ENCODE data around the gene CLEC16A. TPM values are rescaled to one million over a fixed set of nuclear protein-coding genes. Genes with fewer than 3 reads are reported as not detected.

CLEC16A gene
- total and polyA plus RNA-seq, 9 of the 15 experiments (the other 6 are each of a cell fraction or from before 2014, with no cell fraction given), result 1.00 to 22.3 (median 10.0) TPM

- no TSS peak for BruUV-seq (replicated peaks)
- intact Hi-C loops (cut with micrococcal nuclease), result no loop called here
- H3K4me2 ChIP-seq (ENCODE audit: insufficient read depth, low read length), result no peak overlapping the region
- H3K9ac ChIP-seq (ENCODE audit: insufficient read depth in 1 of 2, low read depth in 2 of 2, low read length in 2 of 2), result no peak overlapping the region
- no peaks in the 10 kb centered on the region for H4K20me1 ChIP-seq (replicated peaks; ENCODE audit: control insufficient read depth, insufficient read depth, low read length)
- peak; percentile 78 for FAIRE-seq
- H3K4me1 ChIP-seq (replicated peaks in 1 of 2; ENCODE audit: control insufficient read depth in 2 of 2, insufficient read depth in 2 of 2, low read length in 2 of 2), result peaks cover 3% of the 10 kb centered on the region in 2 experiments; a peak in 1 of 5 replicates
- in situ Hi-C loops (cut with MboI), result no loop called here
- H3K9me1 ChIP-seq (ENCODE audit: control insufficient read depth, insufficient read depth, low read length), result no peaks in the 10 kb centered on the region
- H3K79me2 ChIP-seq (ENCODE audit: control insufficient read depth, insufficient read depth, low read length), result no peaks in the 10 kb centered on the region
- 55% methylated on average over 4 of the region's 4 CpGs for WGBS (ENCODE audit: insufficient coverage, low coverage, missing lambda C conversion rate)
- ChIA-PET CTCF (ENCODE audit: low intra/inter-chr PET ratio) (no interaction called here), POLR2A (interaction anchor here (0.7 kb wide), 1 partner anchor 200 kb away, joined by 4 read pairs; no protein-coding TSS in a partner anchor)
- no peak overlapping the region for H3K27ac ChIP-seq (ENCODE audit: extremely low read depth, low read depth, low read length)
- peak in 2 of 4 experiments; percentile 27 to 60 for DNase-seq (ENCODE audit: extremely low read depth in 1 of 4, low spot score in 3 of 4)
- no peak overlapping the region for H3K4me3 ChIP-seq
- H2AFZ ChIP-seq (ENCODE audit: low read depth, low read length), result no peak overlapping the region
- no peaks in the 10 kb centered on the region for H3K9me3 ChIP-seq (replicated peaks; ENCODE audit: control insufficient read depth, insufficient read depth, low read depth, low read length)
- peak; percentile 97 for ATAC-seq
- H3K36me3 ChIP-seq (ENCODE audit: control insufficient read depth, insufficient read depth, low read length), result peaks cover 63% of the 10 kb centered on the region; the same call in 2 of the 3 replicates
- H3K27me3 ChIP-seq (ENCODE audit: control insufficient read depth in 2 of 2, insufficient read depth in 2 of 2, low read length in 2 of 2), result no peaks in the 10 kb centered on the region
- TF ChIP-seq ZSCAN32 (CRISPR knock-in tag; IDR thresholded peaks at IDR 0.05) (no peak), ZNF79 (CRISPR knock-in tag; IDR thresholded peaks at IDR 0.05; ENCODE audit: low read depth) (no peak), RAD21 (CRISPR knock-in tag; conservative IDR thresholded peaks at IDR 0.05 in 1 of 2, IDR thresholded peaks at IDR 0.05 in 1 of 2) (peak; percentile 27 to 62; a peak in 3 of 4 replicates), E2F4 (CRISPR knock-in tag; IDR thresholded peaks at IDR 0.05; ENCODE audit: low read depth) (no peak), L3MBTL2 (IDR thresholded peaks at IDR 0.05) (no peak), NR2C2 (CRISPR knock-in tag; IDR thresholded peaks at IDR 0.05) (no peak), NR2C2 (tag; IDR thresholded peaks at IDR 0.05) (no peak), ZNF347 (CRISPR knock-in tag; IDR thresholded peaks at IDR 0.05; ENCODE audit: low read depth) (no peak), ZNF12 (CRISPR knock-in tag; IDR thresholded peaks at IDR 0.05) (no peak), RBM34 (IDR thresholded peaks at IDR 0.05; ENCODE audit: borderline replicate concordance, insufficient read depth, low read length) (no peak), SP2 (IDR thresholded peaks at IDR 0.05; ENCODE audit: extremely low read depth, low read depth, low read length, poor library complexity, severe bottlenecking) (peak; percentile 39), ZNF551 (CRISPR knock-in tag; IDR thresholded peaks at IDR 0.05) (no peak), KAT2B (IDR thresholded peaks at IDR 0.05; ENCODE audit: low read depth, low read length) (no peak), GTF2E2 (tag; IDR thresholded peaks at IDR 0.05) (no peak), SRSF9 (IDR thresholded peaks at IDR 0.05; ENCODE audit: borderline replicate concordance, low read depth, low read length) (no peak), ZFX (CRISPR knock-in tag; IDR thresholded peaks at IDR 0.05) (no peak), ZNF609 (CRISPR knock-in tag; IDR thresholded peaks at IDR 0.05; ENCODE audit: borderline replicate concordance) (no peak)
These were observed 37.4 kb downstream of the CLEC16A start for GRCh38 chr16:10981697-10982216.

Measured in K562 (cell line).